GM12878 (cell line): ENCODE measurements around the gene TAS2R60. TPM values are rescaled to one million over a fixed set of nuclear protein-coding genes. Genes with fewer than 3 reads are reported as not detected.

Source experiments
- ATAC-seq: fragments of 200-7000 bp; cut with Tn5 transposase; 3 replicates; pipeline ENCODE4 v1.9.1; 2020; ENCODE audit warnings: mild to moderate bottlenecking, moderate library complexity
- BruUV-seq: library from RNA; stranded (reverse); fragments of 400-500 nt; replicated peaks from 2 replicates; lab custom pipeline; 2021; lab: Mats Ljungman, UMichigan
- CTCF ChIA-PET: fragments of 300-600 bp; sonication (Branson Sonifier 250); formaldehyde crosslinking; extraction: SDS; loops from one replicate; lab custom pipeline; 2021; ENCODE audit warnings: inconsistent platforms; lab: Yijun Ruan, JAX
- POLR2A ChIA-PET: fragments of 350-600 bp; formaldehyde crosslinking; extraction: SDS; loops from one replicate; lab custom pipeline; 2021; ENCODE audit warnings: inconsistent platforms; lab: Charles Lee
- RAD21 ChIA-PET: fragments of 300-600 bp; sonication (Branson Sonifier 250); formaldehyde crosslinking; loops from one replicate; lab custom pipeline; 2023; ENCODE audit warnings: antibody characterized with exemption; ENCODE audit not compliant: unreplicated experiment; lab: Charles Lee
- SMC1A ChIA-PET: fragments of 300-600 bp; sonication (Branson Sonifier 250); formaldehyde crosslinking; loops from one replicate; lab custom pipeline; 2023; ENCODE audit not compliant: unreplicated experiment, uncharacterized antibody; lab: Charles Lee
- DNase-seq: peaks from one replicate; pipeline ENCODE4 v3.0.0-alpha.2; 2011; ENCODE audit warnings: low read depth, low spot score
- FAIRE-seq: peaks from 3 replicates; lab custom pipeline; 2011; peaks lifted over from hg19 to GRCh38; lab: Jason Lieb, UNC
- H2AFZ ChIP-seq: 2 replicates; pipeline ENCODE4 v1.6.0; 2011; ENCODE audit warnings: low read depth, low read length, control low read depth; ENCODE audit not compliant: control insufficient read depth
- H3K27ac ChIP-seq: 2 replicates; pipeline ENCODE4 v1.5.1; 2011; ENCODE audit warnings: control low read depth; ENCODE audit not compliant: control insufficient read depth, insufficient read depth
- H3K27me3 ChIP-seq, 2 experiments: replicated peaks in 1 of 2; 2 replicates each; pipeline versions ENCODE4 v1.6.0 to v1.6.1; 2011; ENCODE audit warnings: low read length in 1 of 2; ENCODE audit not compliant: control insufficient read depth in 2 of 2, insufficient read depth in 2 of 2
- H3K36me3 ChIP-seq, 2 experiments: 2 replicates each; pipeline ENCODE4 v1.5.1; 2011; ENCODE audit warnings: low read length in 1 of 2; ENCODE audit not compliant: control insufficient read depth in 2 of 2, insufficient read depth in 2 of 2
- H3K4me1 ChIP-seq: 2 replicates; pipeline ENCODE4 v1.6.1; 2011; ENCODE audit warnings: mild to moderate bottlenecking, low read length, moderate library complexity, mixed read lengths; ENCODE audit not compliant: control insufficient read depth, insufficient read depth
- H3K4me2 ChIP-seq: 2 replicates; pipeline ENCODE4 v1.6.0; 2011; ENCODE audit warnings: control low read depth; ENCODE audit not compliant: control insufficient read depth, insufficient read depth
- H3K4me3 ChIP-seq: fragments of 200-600 bp; sonication (generic); 2 replicates; pipeline ENCODE4 v1.5.1; 2016
- H3K79me2 ChIP-seq: 2 replicates; pipeline ENCODE4 v1.6.0; 2011; ENCODE audit warnings: low read length; ENCODE audit not compliant: control insufficient read depth, insufficient read depth
- H3K9ac ChIP-seq: 2 replicates; pipeline ENCODE4 v1.8.0; 2011; ENCODE audit warnings: low read length, control low read depth, mixed read lengths; ENCODE audit not compliant: control insufficient read depth, insufficient read depth
- H3K9me3 ChIP-seq: replicated peaks from 3 replicates; pipeline ENCODE4 v1.5.1; 2011; ENCODE audit warnings: mild to moderate bottlenecking, low read length; ENCODE audit not compliant: control insufficient read depth, insufficient read depth
- H4K20me1 ChIP-seq: 2 replicates; pipeline ENCODE4 v1.6.0; 2011; ENCODE audit not compliant: control insufficient read depth, insufficient read depth
- E2F8 ChIP-seq: fragments of 450-650 bp; IDR thresholded peaks from 2 replicates; pipeline ENCODE4 v1.6.1; 2018; ENCODE audit warnings: mild to moderate bottlenecking, low read depth, moderate library complexity; ENCODE audit not compliant: partially characterized antibody
- EGR1 ChIP-seq, 2 experiments: IDR thresholded peaks; 1 replicate in 1 of 2; 2 replicates in 1 of 2; pipeline ENCODE4 v1.6.1; 2011 to 2012; ENCODE audit warnings: low read depth in 2 of 2, low read length in 2 of 2, borderline replicate concordance in 1 of 2, mild to moderate bottlenecking in 1 of 2, moderate library complexity in 1 of 2
- GATAD2B ChIP-seq: fragments of 450-650 bp; conservative IDR thresholded peaks from 2 replicates; pipeline ENCODE4 v1.6.1; 2017; ENCODE audit warnings: low read depth, mild to moderate bottlenecking, moderate library complexity
- HDAC6 ChIP-seq: fragments of 200-600 bp; sonication (generic); IDR thresholded peaks from one replicate; pipeline ENCODE4 v1.8.0; 2017; ENCODE audit warnings: antibody characterized with exemption; ENCODE audit not compliant: unreplicated experiment
- MYB ChIP-seq: fragments of 150-350 bp; IDR thresholded peaks from 2 replicates; pipeline ENCODE4 v1.6.1; 2014; ENCODE audit warnings: mild to moderate bottlenecking, low read depth, low read length, borderline replicate concordance
- NR2F1 ChIP-seq: fragments of 450-650 bp; conservative IDR thresholded peaks from 2 replicates; pipeline ENCODE4 v1.6.1; 2017; ENCODE audit warnings: mild to moderate bottlenecking
- RAD51 ChIP-seq: fragments of 450-650 bp; IDR thresholded peaks from 2 replicates; pipeline ENCODE4 v1.6.1; 2016; ENCODE audit warnings: moderate library complexity, mild to moderate bottlenecking, inconsistent platforms
- RCOR1 ChIP-seq: conservative IDR thresholded peaks from 2 replicates; pipeline ENCODE4 v1.6.1; 2012; ENCODE audit warnings: low read depth, low read length, improper control_type of control experiment
- SPI1 ChIP-seq: IDR thresholded peaks from 2 replicates; pipeline ENCODE4 v1.6.1; 2011; ENCODE audit warnings: low read depth, mild to moderate bottlenecking, low read length, moderate library complexity, borderline replicate concordance; ENCODE audit not compliant: insufficient read depth
- in situ Hi-C: fragments of 300-500 bp; cut with MboI; formaldehyde crosslinking; loops from 9 replicates; pipeline ENCODE4 v1.14.3; 2018; ENCODE audit warnings: mixed read lengths
- intact Hi-C: fragments of 100-400 bp; cut with micrococcal nuclease; formaldehyde crosslinking; loops from one replicate; pipeline ENCODE4 v1.14.2; 2022; ENCODE audit not compliant: unreplicated experiment
- polyA plus RNA-seq, 11 experiments: library from polyadenylated mRNA; depleted of rRNA in 4 of 11; unstranded in 6 of 11; stranded (reverse) in 5 of 11; fragments of >200 nt; fragmentation: Nextera tagmentation in 4 of 11; fragmentation: Illumina TruSeq in 1 of 11; extraction: Ambion mirVana in 4 of 11; extraction: Trizol in 1 of 11; gene quantifications; 1 replicate in 1 of 11; 2 replicates in 10 of 11; pipeline versions ENCODE4 v1.2.1 to v1.2.3, GENCODE V29; 2011 to 2016; ENCODE audit warnings: inconsistent platforms in 2 of 11, missing spikeins in 2 of 11, low read depth in 1 of 11
- total RNA-seq, 4 experiments: library from RNA; depleted of rRNA in 3 of 4; stranded (reverse); fragments of >200 nt in 3 of 4; fragmentation: Illumina TruSeq in 1 of 4; extraction: Trizol in 1 of 4; gene quantifications; 2 replicates each; pipeline versions ENCODE4 v1.2.1 to v1.2.3, GENCODE V29; 2013 to 2021

TAS2R60 gene
- total and polyA plus RNA-seq, 10 of the 15 experiments (the other 5 are each of a cell fraction or from before 2014, with no cell fraction given): not detected

- ChIA-PET POLR2A (no interaction called here), CTCF (no interaction called here), SMC1A (no interaction called here), RAD21 (no interaction called here)
- Histone ChIP-seq H2AFZ (no peak overlapping the region), H3K4me3 (no peak overlapping the region), H3K4me1 (no peaks in the 10 kb centered on the region), H3K9ac (no peak overlapping the region), H3K36me3 (no peaks in the 10 kb centered on the region), H4K20me1 (no peaks in the 10 kb centered on the region), H3K79me2 (no peaks in the 10 kb centered on the region), H3K27ac (no peak overlapping the region), H3K9me3 (no peaks in the 10 kb centered on the region; the same call in 2 of the 3 replicates), H3K4me2 (no peak overlapping the region), H3K27me3 (peaks cover 0 to 2% of the 10 kb centered on the region in 2 experiments; a peak in 1 of 4 replicates)
- ATAC-seq (no peak), FAIRE-seq (no peak), DNase-seq (no peak)
- intact Hi-C loops (no loop called here), in situ Hi-C loops (no loop called here)
- no TSS peak for BruUV-seq
- TF ChIP-seq NR2F1: no peak
- TF ChIP-seq MYB: no peak
- no peak for TF ChIP-seq GATAD2B
- no peak for TF ChIP-seq EGR1 (IDR thresholded peaks at IDR 0.05; ENCODE audit: borderline replicate concordance in 1 of 2, low read depth in 2 of 2, low read length in 2 of 2)
- no peak for TF ChIP-seq SPI1
- TF ChIP-seq RAD51: no peak
- no peak for TF ChIP-seq HDAC6
- TF ChIP-seq RCOR1: no peak
- TF ChIP-seq E2F8: no peak
These were observed 20.3 kb downstream of the TAS2R60 start for GRCh38 chr7:143463556-143463955.
